Astrocyte of the cerebellum (primary cell): Measurements from ENCODE around the gene KIFC3.

Experiments
- DNase-seq: peaks from one replicate; pipeline ENCODE4 v3.0.0-alpha.2; 2011; ENCODE audit warnings: low read depth
- H3K4me3 ChIP-seq: 2 replicates; pipeline ENCODE4 v1.5.1; 2011; ENCODE audit warnings: mild to moderate bottlenecking, low read depth, low read length, moderate library complexity
- CTCF ChIP-seq: IDR thresholded peaks from 2 replicates; pipeline ENCODE4 v1.5.1; 2012; ENCODE audit warnings: low read length, low read depth, moderate library complexity, mild to moderate bottlenecking; ENCODE audit errors: missing control alignments
- in situ Hi-C: cut with HindIII; loops from 2 replicates; pipeline ENCODE4 v1.10.0; 2017; ENCODE audit warnings: low sequenced_read_pairs

Gene KIFC3

DNA sequence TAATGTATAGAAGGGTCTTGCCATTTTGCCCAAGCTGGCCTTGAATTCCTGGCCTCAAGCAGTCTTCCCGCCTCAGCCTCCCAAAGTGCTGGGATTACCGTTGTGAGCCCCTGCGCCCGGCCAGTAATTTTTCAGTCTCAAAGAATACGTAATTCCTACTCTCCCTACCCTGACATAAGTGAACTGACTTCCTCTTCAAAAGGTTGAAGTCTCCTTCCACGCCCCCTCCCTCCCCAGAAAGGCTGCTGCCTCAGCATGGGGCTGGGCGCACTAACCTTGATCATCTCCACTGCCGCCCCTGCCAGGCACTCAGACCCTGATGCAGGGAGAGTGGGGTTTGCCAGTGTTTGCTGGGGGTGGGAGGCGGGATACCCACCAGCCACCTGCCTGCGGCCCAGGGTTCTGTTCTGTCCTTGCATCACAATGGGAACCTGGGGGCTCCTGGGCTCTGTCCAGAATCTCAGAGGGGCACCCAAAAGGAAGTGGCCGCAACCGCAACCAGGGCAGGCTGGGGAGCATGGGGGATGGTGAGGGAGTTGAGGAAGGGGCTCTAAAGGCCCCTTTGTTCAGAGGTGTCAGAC, 27.5 kb downstream of the KIFC3 start:
- in situ Hi-C loops, result loop anchor here (25.0 kb wide), 1 partner anchor 213 kb away; a partner anchor contains a TSS
- TF ChIP-seq CTCF, result no peak
- no peak for DNase-seq
- H3K4me3 ChIP-seq, result no peak overlapping the region

- no peak for DNase-seq
- no peak overlapping the region for H3K4me3 ChIP-seq
- in situ Hi-C loops, result no loop called here
- TF ChIP-seq CTCF, result no peak
Measured at GRCh38 chr16:57773655-57774295, 28.5 kb downstream of the KIFC3 start.

DNA sequence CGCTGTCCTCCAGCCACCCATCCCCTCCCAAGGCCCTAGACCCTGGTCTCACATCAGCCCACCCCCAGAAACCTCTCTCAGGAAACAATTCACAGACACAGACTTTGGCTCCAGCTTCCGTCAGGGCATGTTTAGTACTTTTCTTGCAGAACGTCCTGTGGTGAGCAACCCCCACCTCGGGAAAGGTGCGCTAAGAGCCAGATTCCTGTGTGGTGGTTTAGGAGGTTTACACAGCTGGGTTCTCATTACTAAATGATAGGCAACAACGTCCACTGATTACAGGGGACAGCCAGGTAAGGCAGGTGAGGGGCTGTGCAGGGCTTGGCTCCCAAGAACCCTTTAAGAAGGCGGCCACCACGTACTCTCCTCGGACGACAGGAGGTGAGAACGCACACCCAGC, 29.3 kb downstream of the KIFC3 start:
- TF ChIP-seq CTCF, result no peak
- no peak for DNase-seq
- H3K4me3 ChIP-seq, result no peak overlapping the region
- in situ Hi-C loops, result no loop called here

DNA sequence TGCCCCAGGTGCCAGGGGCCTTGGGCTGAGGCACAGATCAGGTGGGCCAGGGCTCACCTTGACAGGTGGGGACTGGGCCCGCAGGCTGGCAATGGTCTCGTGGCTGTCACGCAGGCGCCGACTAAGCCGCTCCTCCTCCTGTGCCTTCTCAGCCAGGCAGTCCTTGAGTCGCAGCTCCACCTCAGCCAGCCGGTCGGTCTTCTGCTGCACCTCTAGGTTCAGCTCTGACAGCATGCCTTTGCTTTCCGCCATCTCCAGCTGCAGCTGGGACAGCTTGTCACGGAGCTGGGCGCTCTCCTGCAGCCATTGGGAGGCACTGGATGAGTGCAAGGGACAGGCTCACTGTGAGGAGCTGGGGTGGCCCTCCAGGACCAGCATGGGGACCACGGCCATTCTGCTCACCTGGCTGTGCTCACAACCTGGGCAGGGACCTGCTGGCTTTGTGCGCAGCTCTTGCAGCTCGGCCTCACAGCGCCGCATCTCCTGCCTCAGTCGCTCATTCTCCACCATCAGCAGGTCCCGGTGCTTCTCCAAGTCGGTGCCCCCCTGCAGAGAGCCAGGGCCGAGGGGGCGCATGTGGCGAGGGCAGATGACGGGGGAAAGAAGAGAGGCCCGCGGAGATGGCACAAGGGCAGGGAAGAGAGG, 31.0 kb downstream of the KIFC3 start:
- no peak for TF ChIP-seq CTCF
- in situ Hi-C loops, result no loop called here
- DNase-seq, result no peak
- no peak overlapping the region for H3K4me3 ChIP-seq

DNA sequence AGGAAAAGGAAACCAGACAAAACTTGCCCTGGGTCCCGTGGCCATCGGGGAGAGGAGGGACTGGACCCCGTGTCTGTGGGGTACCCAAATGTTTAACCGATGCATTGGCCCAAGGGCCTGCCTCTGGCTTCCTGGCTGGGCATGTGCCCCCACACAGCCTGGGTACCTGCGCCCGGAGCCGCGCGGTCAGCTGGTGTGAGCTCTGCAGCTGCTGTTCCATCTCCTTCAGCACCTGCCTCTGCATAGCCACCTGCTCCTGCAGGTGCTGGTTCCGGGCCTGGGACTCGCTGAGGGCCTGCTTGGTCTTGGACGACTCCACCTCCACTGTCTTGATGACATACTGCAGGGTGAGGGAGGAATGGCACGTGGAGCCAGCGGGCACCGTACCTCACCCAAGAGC, 31.9 kb downstream of the KIFC3 start:
- no peak for TF ChIP-seq CTCF
- no peak overlapping the region for H3K4me3 ChIP-seq
- DNase-seq, result no peak
- in situ Hi-C loops, result no loop called here

DNA sequence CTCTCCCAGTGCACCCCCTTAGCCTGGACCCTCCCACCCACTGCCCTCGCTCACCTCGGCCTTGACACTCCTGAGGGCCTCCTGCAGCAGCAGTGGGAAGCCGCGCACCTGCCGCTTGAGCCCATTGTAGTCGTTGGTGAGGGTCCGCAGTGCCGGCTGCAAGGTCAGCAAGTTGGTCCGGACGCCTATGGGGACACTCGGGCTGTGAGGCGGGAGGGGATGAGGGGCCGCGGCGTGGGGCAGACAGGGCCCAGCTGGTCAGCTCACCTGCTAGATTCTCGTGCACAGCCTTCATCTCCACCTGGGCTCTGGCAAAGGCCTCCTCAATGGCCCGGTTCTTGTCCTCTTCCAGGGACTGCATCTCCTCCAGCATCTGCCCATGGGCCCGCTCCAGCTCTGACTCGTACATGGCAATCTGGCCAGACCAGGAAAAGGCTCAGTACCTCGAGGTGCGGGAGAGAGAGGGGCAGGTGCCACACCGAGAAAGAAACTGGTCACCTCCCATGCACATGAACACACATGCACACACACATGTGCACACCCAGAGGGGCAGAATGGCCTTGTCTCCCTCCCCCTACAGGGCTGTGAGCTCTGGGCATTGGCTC, 32.6 kb downstream of the KIFC3 start:
- H3K4me3 ChIP-seq, result no peak overlapping the region
- no peak for DNase-seq
- no peak for TF ChIP-seq CTCF
- in situ Hi-C loops, result no loop called here
